ENCODE data around the gene DZIP1L. TPM values are rescaled to one million over a fixed set of nuclear protein-coding genes. Genes with fewer than 3 reads are reported as not detected.

The DZIP1L gene
- total RNA-seq, 1 experiment from 2014 or later: 10.4 TPM

GRCh38 chr3:138062626-138063025, 52.8 kb downstream of the DZIP1L start:
- no peak overlapping the region for H3K4me2 ChIP-seq (ENCODE audit: insufficient read depth, insufficient read length, low read length)
- no peak overlapping the region for H2BK120ac ChIP-seq (ENCODE audit: low read depth, low read length, poor library complexity, severe bottlenecking)
- no peak for DNase-seq
- no peak for TF ChIP-seq CTCF (conservative IDR thresholded peaks at IDR 0.05)
- H3K4me1 ChIP-seq (ENCODE audit: insufficient read depth, low read length): no peaks in the 10 kb centered on the region
- H3K27me3 Mint-ChIP-seq (ENCODE audit: low read depth): no peaks in the 10 kb centered on the region
- no peak overlapping the region for H3K4me3 Mint-ChIP-seq
- H3K79me2 ChIP-seq (ENCODE audit: insufficient read depth, low read length): no peaks in the 10 kb centered on the region
- no peak overlapping the region for H4K8ac ChIP-seq (replicated peaks; ENCODE audit: insufficient read length, low read depth, low read length)
- H4K20me1 ChIP-seq (ENCODE audit: control insufficient read depth, insufficient read depth, insufficient read length): no peaks in the 10 kb centered on the region
- H3K18ac ChIP-seq (ENCODE audit: insufficient read length, low read depth, low read length): no peak overlapping the region
- no peaks in the 10 kb centered on the region for H3K9me3 Mint-ChIP-seq
- no peak overlapping the region for H2BK20ac ChIP-seq (ENCODE audit: low read depth, low read length, poor library complexity, severe bottlenecking)
- peaks cover 28 to 49% (median 47%) of the 10 kb centered on the region in 3 experiments for H3K36me3 Mint-ChIP-seq (ENCODE audit: insufficient read depth in 1 of 3, low read depth in 3 of 3)
- no CpG with 5 or more reads among the region's 1 CpG for WGBS (ENCODE audit: extremely low coverage, insufficient read length, low lambda C conversion rate)
- H4K5ac ChIP-seq (ENCODE audit: insufficient read length, low read depth, low read length): no peak overlapping the region
- no peak overlapping the region for H4K91ac ChIP-seq (ENCODE audit: insufficient read length, low read depth, low read length)
- no peak overlapping the region for H3K56ac ChIP-seq (ENCODE audit: insufficient read length, low read depth, low read length)
- H3K23ac ChIP-seq (ENCODE audit: insufficient read length, low read depth, low read length): no peak overlapping the region
- peak overlapping the region in 1 of 3 experiments; percentile 53; a peak in 1 of 7 replicates for H3K27ac Mint-ChIP-seq
- H3K79me1 ChIP-seq (ENCODE audit: insufficient read depth, low read depth, low read length, poor library complexity, severe bottlenecking): no peaks in the 10 kb centered on the region
- H3K23me2 ChIP-seq (ENCODE audit: insufficient read length, low read depth, low read length, poor library complexity, severe bottlenecking): no peaks in the 10 kb centered on the region
- no peak overlapping the region for H3K9ac ChIP-seq (ENCODE audit: extremely low read depth, insufficient read length, low read length)
- H2BK15ac ChIP-seq (ENCODE audit: low read depth, low read length): no peak overlapping the region
- H2AK5ac ChIP-seq (ENCODE audit: insufficient read length, low read length): no peak overlapping the region
- no peak overlapping the region for H3K27ac ChIP-seq (ENCODE audit: insufficient read length, low read depth, low read length)
- no peak overlapping the region for H2BK5ac ChIP-seq (ENCODE audit: insufficient read length, low read length)
- H3K9me3 ChIP-seq (ENCODE audit: control insufficient read depth, low read depth, low read length): no peaks in the 10 kb centered on the region
- no peaks in the 10 kb centered on the region for H3K27me3 ChIP-seq (ENCODE audit: insufficient read depth, low read length)
- no peak overlapping the region for H3T11ph ChIP-seq (ENCODE audit: low read length)
- H3K4ac ChIP-seq (ENCODE audit: low read depth, low read length): no peak overlapping the region
- H2BK12ac ChIP-seq (ENCODE audit: insufficient read length, low read depth, low read length): no peak overlapping the region
- H3K4me1 Mint-ChIP-seq: peaks cover 6% of the 10 kb centered on the region in 2 experiments
- no peak overlapping the region for H2AFZ ChIP-seq (ENCODE audit: low read length)
- no peak overlapping the region for H3K14ac ChIP-seq (ENCODE audit: insufficient read depth, low read length)
